H9 (cell line): ENCODE results near the gene PRPF40B. TPM values are rescaled to one million over a fixed set of nuclear protein-coding genes. Genes with fewer than 3 reads are reported as not detected.
A peak's percentile ranks its signal among the peaks of the same experiment; 100 is the strongest.

Experiments
- DNase-seq: peaks from one replicate; pipeline ENCODE4 v3.0.0-alpha.2; 2017
- H2AFZ ChIP-seq: one replicate; pipeline ENCODE4 v1.6.1; 2013; ENCODE audit warnings: mild to moderate bottlenecking, low read length, control low read depth, moderate library complexity
- H2AK5ac ChIP-seq: 2 replicates; pipeline ENCODE4 v1.6.1; 2013; ENCODE audit warnings: low read length, control low read depth, mixed read lengths; ENCODE audit not compliant: insufficient read length
- H2BK120ac ChIP-seq: one replicate; pipeline ENCODE4 v1.6.1; 2013; ENCODE audit warnings: low read depth, mild to moderate bottlenecking, low read length, control low read depth, inconsistent platforms; ENCODE audit not compliant: poor library complexity, severe bottlenecking
- H2BK12ac ChIP-seq: 2 replicates; pipeline ENCODE4 v1.6.1; 2013; ENCODE audit warnings: low read length, control low read depth, mixed read lengths, low read depth; ENCODE audit not compliant: insufficient read length
- H2BK15ac ChIP-seq: 2 replicates; pipeline ENCODE4 v1.6.1; 2013; ENCODE audit warnings: low read depth, low read length, control low read depth
- H2BK20ac ChIP-seq: one replicate; pipeline ENCODE4 v1.6.1; 2013; ENCODE audit warnings: low read depth, mild to moderate bottlenecking, low read length, control low read depth, inconsistent platforms; ENCODE audit not compliant: poor library complexity, severe bottlenecking
- H2BK5ac ChIP-seq: 2 replicates; pipeline ENCODE4 v1.6.1; 2013; ENCODE audit warnings: low read length, control low read depth, mixed read lengths; ENCODE audit not compliant: insufficient read length
- H3K14ac ChIP-seq: 2 replicates; pipeline ENCODE4 v1.6.1; 2013; ENCODE audit warnings: low read length, control low read depth; ENCODE audit not compliant: insufficient read depth
- H3K18ac ChIP-seq: 2 replicates; pipeline ENCODE4 v1.6.1; 2013; ENCODE audit warnings: low read depth, mild to moderate bottlenecking, mixed read lengths, low read length, control low read depth; ENCODE audit not compliant: insufficient read length
- H3K23ac ChIP-seq: 2 replicates; pipeline ENCODE4 v1.6.1; 2013; ENCODE audit warnings: low read length, control low read depth, mixed read lengths, low read depth; ENCODE audit not compliant: insufficient read length
- H3K23me2 ChIP-seq: 2 replicates; pipeline ENCODE4 v1.6.1; 2013; ENCODE audit warnings: low read depth, mild to moderate bottlenecking, mixed read lengths, low read length, control low read depth; ENCODE audit not compliant: insufficient read length, poor library complexity, severe bottlenecking
- H3K27ac ChIP-seq: 2 replicates; pipeline ENCODE4 v1.5.1; 2013; ENCODE audit warnings: low read length, control low read depth, mixed read lengths, low read depth; ENCODE audit not compliant: insufficient read length
- H3K27me3 ChIP-seq: 2 replicates; pipeline ENCODE4 v1.6.1; 2013; ENCODE audit warnings: low read length, control low read depth, inconsistent platforms; ENCODE audit not compliant: insufficient read depth
- H3K4ac ChIP-seq: 2 replicates; pipeline ENCODE4 v1.6.1; 2013; ENCODE audit warnings: low read depth, mild to moderate bottlenecking, control low read depth, inconsistent platforms, low read length, moderate library complexity
- H3K4me1 ChIP-seq: 2 replicates; pipeline ENCODE4 v1.6.1; 2013; ENCODE audit warnings: low read length, control low read depth, inconsistent platforms; ENCODE audit not compliant: insufficient read depth
- H3K4me2 ChIP-seq: 2 replicates; pipeline ENCODE4 v1.6.1; 2013; ENCODE audit warnings: low read length, control low read depth, mixed read lengths; ENCODE audit not compliant: insufficient read length, insufficient read depth
- H3K56ac ChIP-seq: 2 replicates; pipeline ENCODE4 v1.6.1; 2013; ENCODE audit warnings: low read depth, mild to moderate bottlenecking, mixed read lengths, low read length, control low read depth; ENCODE audit not compliant: insufficient read length
- H3K79me1 ChIP-seq: 2 replicates; pipeline ENCODE4 v1.6.1; 2013; ENCODE audit warnings: low read depth, mild to moderate bottlenecking, moderate library complexity, low read length, control low read depth, inconsistent platforms; ENCODE audit not compliant: insufficient read depth, poor library complexity, severe bottlenecking
- H3K79me2 ChIP-seq: 2 replicates; pipeline ENCODE4 v1.6.1; 2013; ENCODE audit warnings: low read length, control low read depth, inconsistent platforms; ENCODE audit not compliant: insufficient read depth
- H3K9ac ChIP-seq: 2 replicates; pipeline ENCODE4 v1.6.1; 2013; ENCODE audit warnings: low read length, control low read depth, mixed read lengths; ENCODE audit not compliant: insufficient read length; ENCODE audit errors: extremely low read depth
- H3K9me3 ChIP-seq: one replicate; pipeline ENCODE4 v1.6.1; 2013; ENCODE audit warnings: low read depth, low read length, inconsistent platforms; ENCODE audit not compliant: control insufficient read depth
- H3T11ph ChIP-seq: one replicate; pipeline ENCODE4 v1.6.1; 2013; ENCODE audit warnings: mild to moderate bottlenecking, low read length, control low read depth, inconsistent platforms
- H4K20me1 ChIP-seq: one replicate; pipeline ENCODE4 v1.6.1; 2013; ENCODE audit not compliant: control insufficient read depth, insufficient read length, insufficient read depth
- H4K5ac ChIP-seq: 2 replicates; pipeline ENCODE4 v1.6.1; 2013; ENCODE audit warnings: low read depth, mild to moderate bottlenecking, mixed read lengths, low read length, control low read depth; ENCODE audit not compliant: insufficient read length
- H4K8ac ChIP-seq: replicated peaks from 2 replicates; pipeline ENCODE4 v1.6.1; 2013; ENCODE audit warnings: low read length, control low read depth, mixed read lengths, low read depth; ENCODE audit not compliant: insufficient read length
- H4K91ac ChIP-seq: 2 replicates; pipeline ENCODE4 v1.6.1; 2013; ENCODE audit warnings: low read depth, mild to moderate bottlenecking, moderate library complexity, mixed read lengths, low read length, control low read depth; ENCODE audit not compliant: insufficient read length
- H3K27ac Mint-ChIP-seq, 3 experiments: 2 replicates in 2 of 3; 3 replicates in 1 of 3; pipeline ENCODE4 v1.8.0; 2020 to 2021; ENCODE audit warnings: mixed read lengths in 3 of 3, mild to moderate bottlenecking in 1 of 3, moderate library complexity in 1 of 3
- H3K27me3 Mint-ChIP-seq: 2 replicates; pipeline ENCODE4 v1.8.0; 2021; ENCODE audit warnings: low read depth, mild to moderate bottlenecking, moderate library complexity, mixed read lengths
- H3K36me3 Mint-ChIP-seq, 3 experiments: 2 replicates in 2 of 3; 3 replicates in 1 of 3; pipeline ENCODE4 v1.8.0; 2020 to 2021; ENCODE audit warnings: low read depth in 3 of 3, mixed read lengths in 3 of 3; ENCODE audit not compliant: insufficient read depth in 1 of 3
- H3K4me1 Mint-ChIP-seq, 2 experiments: 2 replicates each; pipeline ENCODE4 v1.8.0; 2020; ENCODE audit warnings: mixed read lengths in 2 of 2
- H3K4me3 Mint-ChIP-seq, 2 experiments: 2 replicates in 1 of 2; 3 replicates in 1 of 2; pipeline ENCODE4 v1.8.0; 2020 to 2021; ENCODE audit warnings: mild to moderate bottlenecking in 2 of 2, mixed read lengths in 2 of 2, moderate library complexity in 1 of 2
- H3K9me3 Mint-ChIP-seq, 2 experiments: 2 replicates in 1 of 2; 3 replicates in 1 of 2; pipeline ENCODE4 v1.8.0; 2020; ENCODE audit warnings: mild to moderate bottlenecking in 2 of 2, mixed read lengths in 2 of 2, moderate library complexity in 1 of 2
- CTCF ChIP-seq: fragments of 200-600 bp; sonication (generic); conservative IDR thresholded peaks from 3 replicates; pipeline ENCODE4 v1.8.0; 2021; ENCODE audit warnings: antibody characterized with exemption, mild to moderate bottlenecking
- WGBS: extraction: QIAGEN DNeasy Blood & Tissue Kit; methylation state at CpG from one replicate; pipeline ENCODE4 v1.1.7; 2013; ENCODE audit warnings: missing lambda C conversion rate, low lambda C conversion rate, mixed read lengths; ENCODE audit not compliant: insufficient read length; ENCODE audit errors: extremely low coverage; 5-methylcytosine and 5-hydroxymethylcytosine counted together
- total RNA-seq: library from RNA; stranded (reverse); gene quantifications from 2 replicates; pipeline ENCODE4 v1.2.1, GENCODE V29; 2021

Gene PRPF40B
- total RNA-seq, 1 experiment from 2014 or later, result 19.0 TPM

- Histone ChIP-seq H3K79me2 (no peaks in the 10 kb centered on the region), H2BK12ac (no peak overlapping the region), H3K23ac (no peak overlapping the region), H3K14ac (no peak overlapping the region), H3T11ph (no peak overlapping the region), H2BK5ac (no peak overlapping the region), H3K27me3 (no peaks in the 10 kb centered on the region), H3K18ac (no peak overlapping the region), H3K9ac (no peak overlapping the region), H2BK20ac (no peak overlapping the region), H3K4me2 (no peak overlapping the region), H4K20me1 (no peaks in the 10 kb centered on the region), H4K8ac (no peak overlapping the region), H3K27ac (no peak overlapping the region), H3K4ac (no peak overlapping the region), H2BK15ac (no peak overlapping the region), H3K23me2 (no peaks in the 10 kb centered on the region), H4K91ac (no peak overlapping the region), H2AK5ac (no peak overlapping the region), H2AFZ (no peak overlapping the region), H3K56ac (no peak overlapping the region), H3K79me1 (no peaks in the 10 kb centered on the region), H2BK120ac (no peak overlapping the region), H3K4me1 (no peaks in the 10 kb centered on the region), H3K9me3 (no peaks in the 10 kb centered on the region), H4K5ac (no peak overlapping the region)
- Mint-ChIP-seq H3K9me3 (no peaks in the 10 kb centered on the region), H3K4me1 (peaks cover 12 to 22% of the 10 kb centered on the region in 2 experiments), H3K27ac (peak overlapping the region; percentile 76 to 91 (median 90); a peak in 6 of 7 replicates), H3K27me3 (no peaks in the 10 kb centered on the region), H3K36me3 (peaks cover 42 to 86% (median 80%) of the 10 kb centered on the region in 3 experiments), H3K4me3 (peak overlapping the region in 1 of 2 experiments; percentile 38; a peak in 1 of 5 replicates)
- WGBS, result no CpG with 5 or more reads among the region's 15 CpGs
- no peak for TF ChIP-seq CTCF
- no peak for DNase-seq
Measured at GRCh38 chr12:49647827-49648711, 24.7 kb downstream of the PRPF40B start.
